CD14-positive monocyte (primary cell): ENCODE data around the gene OR8B8. TPM values are rescaled to one million over a fixed set of nuclear protein-coding genes. Genes with fewer than 3 reads are reported as not detected.

Source experiments
- DNase-seq, 3 donors: peaks; one replicate each; pipeline ENCODE4 v3.0.0-alpha.2; 2011 to 2022
- H2AFZ ChIP-seq: 2 replicates; pipeline ENCODE4 v1.6.0; 2012; ENCODE audit warnings: mild to moderate bottlenecking, low read depth, low read length, inconsistent platforms; ENCODE audit not compliant: insufficient read depth, poor library complexity, severe bottlenecking
- H3K27ac ChIP-seq, 2 donors: 1 replicate in 1 of 2; 2 replicates in 1 of 2; pipeline ENCODE4 v1.5.1; 2012 to 2013; ENCODE audit warnings: low read length in 2 of 2, control low read depth in 1 of 2, inconsistent platforms in 1 of 2, low read depth in 1 of 2, mild to moderate bottlenecking in 1 of 2
- H3K27me3 ChIP-seq, 2 donors: one replicate each; pipeline versions ENCODE4 v1.6.0 to v1.6.1; 2011 to 2013; ENCODE audit warnings: low read length in 2 of 2; ENCODE audit not compliant: control insufficient read depth in 2 of 2, insufficient read depth in 2 of 2
- H3K36me3 ChIP-seq, 2 donors: replicated peaks in 1 of 2; 1 replicate in 1 of 2; 2 replicates in 1 of 2; pipeline versions ENCODE4 v1.5.1 to v1.6.1; 2012 to 2013; ENCODE audit warnings: low read length in 2 of 2, control low read depth in 1 of 2, inconsistent platforms in 1 of 2, mild to moderate bottlenecking in 1 of 2; ENCODE audit not compliant: insufficient read depth in 2 of 2, control insufficient read depth in 1 of 2
- H3K4me1 ChIP-seq, 2 donors: 1 replicate in 1 of 2; 2 replicates in 1 of 2; pipeline versions ENCODE4 v1.5.1 to v1.6.1; 2012 to 2013; ENCODE audit warnings: low read length in 2 of 2, control low read depth in 1 of 2, inconsistent platforms in 1 of 2, mild to moderate bottlenecking in 1 of 2, moderate library complexity in 1 of 2; ENCODE audit not compliant: insufficient read depth in 2 of 2, control insufficient read depth in 1 of 2
- H3K4me2 ChIP-seq: replicated peaks from 2 replicates; pipeline ENCODE3; 2012; ENCODE audit warnings: low read length, moderate library complexity, mild to moderate bottlenecking; ENCODE audit not compliant: poor library complexity, severe bottlenecking; ENCODE audit errors: extremely low read depth
- H3K4me3 ChIP-seq, 3 experiments: fragments of 200-600 bp in 1 of 3; sonication (generic) in 1 of 3; replicated peaks in 1 of 3; 1 replicate in 2 of 3; 2 replicates in 1 of 3; pipeline ENCODE4 v1.5.1; 2011 to 2013; ENCODE audit warnings: low read length in 3 of 3, mild to moderate bottlenecking in 3 of 3, control low read depth in 2 of 3, low read depth in 2 of 3, inconsistent platforms in 1 of 3, moderate library complexity in 1 of 3
- H3K79me2 ChIP-seq: 2 replicates; pipeline ENCODE4 v1.6.0; 2012; ENCODE audit warnings: mild to moderate bottlenecking, control low read depth, inconsistent platforms, low read length, moderate library complexity; ENCODE audit not compliant: insufficient read depth
- H3K9ac ChIP-seq: 2 replicates; pipeline ENCODE4 v1.6.0; 2017; ENCODE audit warnings: low read length, mild to moderate bottlenecking; ENCODE audit not compliant: insufficient read depth, poor library complexity, severe bottlenecking
- H3K9me3 ChIP-seq, 2 donors: replicated peaks in 1 of 2; 1 replicate in 1 of 2; 2 replicates in 1 of 2; pipeline versions ENCODE4 v1.5.1 to v1.6.1; 2012 to 2013; ENCODE audit warnings: low read length in 2 of 2, control low read depth in 1 of 2; ENCODE audit not compliant: control insufficient read depth in 1 of 2, insufficient read depth in 1 of 2
- H4K20me1 ChIP-seq: 2 replicates; pipeline ENCODE4 v1.6.0; 2012; ENCODE audit warnings: mild to moderate bottlenecking, low read length, control low read depth, moderate library complexity; ENCODE audit not compliant: insufficient read depth
- H3K27ac Mint-ChIP-seq, 7 donors: one replicate each; pipeline ENCODE4 v1.8.0; 2020; ENCODE audit warnings: mild to moderate bottlenecking in 7 of 7, mixed read lengths in 7 of 7, moderate library complexity in 6 of 7, inconsistent platforms in 2 of 7
- H3K27me3 Mint-ChIP-seq, 3 donors: one replicate each; pipeline ENCODE4 v1.8.0; 2021 to 2022; ENCODE audit warnings: low read depth in 3 of 3, mild to moderate bottlenecking in 3 of 3, mixed read lengths in 3 of 3, moderate library complexity in 3 of 3, inconsistent platforms in 1 of 3
- H3K36me3 Mint-ChIP-seq, 2 donors: one replicate each; pipeline ENCODE4 v1.8.0; 2020; ENCODE audit warnings: mixed read lengths in 2 of 2, inconsistent platforms in 1 of 2, mild to moderate bottlenecking in 1 of 2
- H3K4me1 Mint-ChIP-seq: one replicate; pipeline ENCODE4 v1.8.0; 2020; ENCODE audit warnings: mild to moderate bottlenecking, mixed read lengths
- H3K4me3 Mint-ChIP-seq, 2 donors: one replicate each; pipeline ENCODE4 v1.8.0; 2020; ENCODE audit warnings: mild to moderate bottlenecking in 2 of 2, mixed read lengths in 2 of 2, moderate library complexity in 1 of 2
- H3K9me3 Mint-ChIP-seq, 7 donors: one replicate each; pipeline ENCODE4 v1.8.0; 2020 to 2022; ENCODE audit warnings: mixed read lengths in 7 of 7, mild to moderate bottlenecking in 6 of 7, moderate library complexity in 6 of 7, inconsistent platforms in 2 of 7
- CTCF ChIP-seq: fragments of 200-600 bp; IDR thresholded peaks from one replicate; pipeline ENCODE4 v1.8.0; 2022; ENCODE audit warnings: antibody characterized with exemption, mild to moderate bottlenecking
- WGBS: methylation state at CpG from one replicate; pipeline ENCODE4 v1.1.5; 2013; ENCODE audit warnings: missing lambda C conversion rate; ENCODE audit not compliant: insufficient coverage; 5-methylcytosine and 5-hydroxymethylcytosine counted together
- intact Hi-C, 2 donors: fragments of 100-400 bp; cut with micrococcal nuclease; formaldehyde crosslinking; loops; one replicate each; pipeline versions ENCODE4 v1.15.0 to v1.15.1; 2023
- polyA plus RNA-seq, 3 donors: library from polyadenylated mRNA; depleted of rRNA in 1 of 3; unstranded in 2 of 3; stranded (reverse) in 1 of 3; fragments of 300-500 nt in 2 of 3; fragments of >200 nt in 1 of 3; fragmentation: Illumina TruSeq in 2 of 3; gene quantifications; 1 replicate in 2 of 3; 2 replicates in 1 of 3; pipeline ENCODE4 v1.2.3, GENCODE V29; 2012 to 2021

Gene OR8B8
- polyA plus RNA-seq, 3 donors, result not detected

- no peak overlapping the region for H3K4me3 Mint-ChIP-seq
- Histone ChIP-seq H3K36me3 (no peaks in the 10 kb centered on the region), H3K79me2 (no peaks in the 10 kb centered on the region), H3K9ac (no peak overlapping the region), H3K4me2 (no peak overlapping the region), H3K9me3 (no peaks in the 10 kb centered on the region), H2AFZ (no peak overlapping the region), H3K27me3 (no peaks in the 10 kb centered on the region), H3K4me1 (no peaks in the 10 kb centered on the region), H4K20me1 (no peaks in the 10 kb centered on the region), H3K27ac (no peak overlapping the region), H3K4me3 (no peak overlapping the region)
- no CpG with 5 or more reads among the region's 2 CpGs for WGBS
- intact Hi-C loops, result no loop called here
- TF ChIP-seq CTCF, result no peak
- H3K27me3 Mint-ChIP-seq, result peaks cover 0 to 2% (median 1%) of the 10 kb centered on the region in 3 donors
- no peaks in the 10 kb centered on the region for H3K36me3 Mint-ChIP-seq
- H3K27ac Mint-ChIP-seq, result peak overlapping the region in 1 of 7 donors; percentile 24
- no peaks in the 10 kb centered on the region for H3K4me1 Mint-ChIP-seq
- H3K9me3 Mint-ChIP-seq, result peaks cover 0 to 2% (median 0%) of the 10 kb centered on the region in 7 donors
- DNase-seq, result no peak
These were observed 29.8 kb upstream of the OR8B8 start for GRCh38 chr11:124475265-124475664.

GRCh38 chr11:124474779-124475178 is 29.3 kb upstream of the OR8B8 start:
- Histone ChIP-seq H3K9ac (no peak overlapping the region), H3K27me3 (no peaks in the 10 kb centered on the region), H2AFZ (no peak overlapping the region), H3K9me3 (no peaks in the 10 kb centered on the region), H4K20me1 (no peaks in the 10 kb centered on the region), H3K4me2 (no peak overlapping the region), H3K27ac (no peak overlapping the region), H3K4me3 (no peak overlapping the region), H3K4me1 (no peaks in the 10 kb centered on the region), H3K79me2 (no peaks in the 10 kb centered on the region), H3K36me3 (no peaks in the 10 kb centered on the region)
- Mint-ChIP-seq H3K4me1 (no peaks in the 10 kb centered on the region), H3K27ac (no peak overlapping the region), H3K9me3 (peaks cover 0 to 2% (median 0%) of the 10 kb centered on the region in 7 donors), H3K27me3 (peaks cover 0 to 4% (median 1%) of the 10 kb centered on the region in 3 donors), H3K36me3 (no peaks in the 10 kb centered on the region), H3K4me3 (no peak overlapping the region)
- DNase-seq, result no peak
- no CpG with 5 or more reads among the region's 2 CpGs for WGBS
- TF ChIP-seq CTCF, result no peak
- intact Hi-C loops, result no loop called here
